Activated naive CD4-positive, alpha-beta T cell treated with anti-CD3 and anti-CD28 coated beads, Interleukin-2, amount 50 U/mL, for 16 hours (primary cell): ENCODE results near the gene INPP5D.

Source experiments
- DNase-seq: peaks from one replicate; pipeline ENCODE4 v3.0.0-alpha.2; 2020

Gene INPP5D

GRCh38 chr2:233218836-233219235 is 158.7 kb downstream of the INPP5D start:
- no peak for DNase-seq

- DNase-seq, result no peak
Measured at GRCh38 chr2:233219848-233220247, 159.7 kb downstream of the INPP5D start.

- no peak for DNase-seq
Measured at GRCh38 chr2:233221378-233222063, 161.4 kb downstream of the INPP5D start.

GRCh38 chr2:233223059-233223894 is 163.1 kb downstream of the INPP5D start:
- no peak for DNase-seq

GRCh38 chr2:233225230-233226068 is 165.3 kb downstream of the INPP5D start:
- no peak for DNase-seq

GRCh38 chr2:233226511-233227031 is 166.4 kb downstream of the INPP5D start:
- no peak for DNase-seq

- no peak for DNase-seq
Measured at GRCh38 chr2:233227346-233227978, 167.3 kb downstream of the INPP5D start.

- no peak for DNase-seq
Measured at GRCh38 chr2:233228376-233228775, 168.2 kb downstream of the INPP5D start.

- DNase-seq, result no peak
Measured at GRCh38 chr2:233233618-233234230, 173.6 kb downstream of the INPP5D start.

- no peak for DNase-seq
Measured at GRCh38 chr2:233234264-233234663, 174.1 kb downstream of the INPP5D start.

- no peak for DNase-seq
Measured at GRCh38 chr2:233234996-233235395, 174.9 kb downstream of the INPP5D start.

- no peak for DNase-seq
Measured at GRCh38 chr2:233235977-233236376, 175.8 kb downstream of the INPP5D start.

GRCh38 chr2:233236820-233237589 is 176.9 kb downstream of the INPP5D start:
- DNase-seq, result no peak

- DNase-seq, result no peak
Measured at GRCh38 chr2:233240897-233241296, 180.8 kb downstream of the INPP5D start.

- DNase-seq, result no peak
Measured at GRCh38 chr2:233241803-233242202, 181.7 kb downstream of the INPP5D start.

GRCh38 chr2:233242231-233242927 is 182.2 kb downstream of the INPP5D start:
- DNase-seq, result no peak

- DNase-seq, result no peak
Measured at GRCh38 chr2:233243348-233243747, 183.2 kb downstream of the INPP5D start.

GRCh38 chr2:233244818-233245217 is 184.7 kb downstream of the INPP5D start:
- no peak for DNase-seq

- DNase-seq, result no peak
Measured at GRCh38 chr2:233245406-233245805, 185.3 kb downstream of the INPP5D start.

GRCh38 chr2:233247116-233247515 is 187.0 kb downstream of the INPP5D start:
- DNase-seq, result no peak

- DNase-seq, result peak; percentile 72
Measured at GRCh38 chr2:233247744-233248143, 187.6 kb downstream of the INPP5D start.
